HG03457 (cell line): Measurements from ENCODE around the gene SIN3A.
A peak's percentile ranks its signal among the peaks of the same experiment; 100 is the strongest.
"Not testable (repeated sequence)": the region's sequence is repeated elsewhere in the genome, so short reads cannot be mapped to it uniquely, and the experiment has no call there.

Experiments
- ATAC-seq: cut with Tn5 transposase; IDR thresholded peaks from one replicate; pipeline ENCODE4 v1.9.1; 2021; ENCODE audit warnings: moderate number of reproducible peaks; ENCODE audit not compliant: unreplicated experiment

Gene SIN3A

DNA sequence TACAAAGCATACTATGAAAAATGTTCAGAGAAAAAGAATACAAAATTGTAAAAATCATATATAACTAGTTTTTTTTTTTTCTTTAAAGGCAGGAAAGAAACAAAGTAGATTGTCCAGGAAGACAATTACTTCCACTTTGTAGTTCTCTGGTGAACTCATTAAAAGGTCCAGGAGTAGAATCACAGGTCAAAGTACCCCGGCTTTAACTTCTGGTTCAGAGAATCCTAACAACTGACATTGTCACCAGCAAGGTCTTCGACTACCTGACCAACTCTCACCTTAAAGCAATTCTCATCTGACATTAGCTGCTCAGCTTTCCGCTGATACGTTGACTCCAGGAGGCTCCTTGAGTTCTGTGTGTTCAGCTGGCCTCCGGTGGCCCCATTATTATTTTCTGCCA is 67.5 kb downstream of the SIN3A start:
- ATAC-seq: not testable (repeated sequence)

DNA sequence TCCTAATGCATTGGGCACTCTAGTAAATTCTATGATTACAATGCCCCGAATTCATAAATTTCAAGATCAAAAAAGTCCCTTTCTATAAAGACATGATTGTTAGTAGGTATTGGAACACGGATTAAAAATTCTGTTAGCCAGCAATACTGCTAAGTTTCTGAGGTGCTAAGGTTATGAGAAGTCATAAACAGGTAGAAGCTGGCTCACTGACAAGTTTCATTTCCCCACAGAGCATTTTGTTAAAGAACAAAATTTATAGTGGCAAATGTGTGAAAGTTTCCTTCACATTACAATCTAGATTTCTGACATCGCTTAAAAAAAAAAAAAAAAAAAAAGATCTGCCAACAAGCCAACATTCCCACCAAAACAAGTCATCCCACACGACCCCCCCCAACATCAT is 70.7 kb downstream of the SIN3A start:
- no peak for ATAC-seq

- no peak for ATAC-seq
Observed at GRCh38 chr15:75371901-75372688, 79.4 kb downstream of the SIN3A start.

GRCh38 chr15:75371486-75371885 is 80.0 kb downstream of the SIN3A start:
- no peak for ATAC-seq

DNA sequence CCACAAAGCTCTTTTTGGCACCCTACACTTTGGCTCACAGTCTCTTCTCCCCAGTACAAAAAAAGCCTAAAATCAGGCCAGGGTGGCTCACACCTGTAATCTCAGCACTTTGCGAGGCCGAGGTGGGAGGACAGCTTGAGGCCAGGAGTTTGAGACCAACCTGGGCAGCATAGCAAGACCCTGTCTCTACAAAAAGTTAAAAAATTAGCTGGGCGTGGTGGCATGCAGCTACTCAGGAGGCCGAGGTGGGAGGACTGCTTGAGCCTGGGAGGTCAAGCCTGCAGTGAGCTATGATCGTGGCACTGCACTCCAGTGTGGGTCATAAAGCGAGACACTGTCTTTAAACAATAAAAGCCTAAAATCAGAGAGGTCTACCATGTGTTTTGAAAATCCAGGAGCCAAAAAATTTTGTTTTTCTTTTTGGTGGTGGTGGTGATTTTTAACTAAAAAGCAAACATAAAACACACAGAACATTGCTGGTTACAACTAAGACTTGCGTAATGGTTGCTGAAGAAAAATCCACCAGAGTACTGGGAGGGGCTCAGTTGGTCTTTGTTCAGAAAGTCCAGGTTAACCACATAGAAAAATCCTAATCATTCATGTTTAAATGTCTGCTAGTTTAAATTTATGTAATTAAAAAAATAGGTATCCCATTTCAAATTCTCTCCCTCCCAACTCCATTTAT is 81.5 kb downstream of the SIN3A start:
- no peak for ATAC-seq

- no peak for ATAC-seq
Observed at GRCh38 chr15:75368689-75369239, 82.7 kb downstream of the SIN3A start.

- peak; percentile 68 for ATAC-seq
Observed at GRCh38 chr15:75367913-75368688, 83.4 kb downstream of the SIN3A start, which contains the start of gene MAN2C1. Gene MAN2C1 (minus strand): TSS chr15:75368607. CDS start chr15:75368583, 24 bp downstream.

GRCh38 chr15:75367406-75367912 is 84.0 kb downstream of the SIN3A start:
- no peak for ATAC-seq

- no peak for ATAC-seq
Observed at GRCh38 chr15:75367006-75367405, 84.5 kb downstream of the SIN3A start.

DNA sequence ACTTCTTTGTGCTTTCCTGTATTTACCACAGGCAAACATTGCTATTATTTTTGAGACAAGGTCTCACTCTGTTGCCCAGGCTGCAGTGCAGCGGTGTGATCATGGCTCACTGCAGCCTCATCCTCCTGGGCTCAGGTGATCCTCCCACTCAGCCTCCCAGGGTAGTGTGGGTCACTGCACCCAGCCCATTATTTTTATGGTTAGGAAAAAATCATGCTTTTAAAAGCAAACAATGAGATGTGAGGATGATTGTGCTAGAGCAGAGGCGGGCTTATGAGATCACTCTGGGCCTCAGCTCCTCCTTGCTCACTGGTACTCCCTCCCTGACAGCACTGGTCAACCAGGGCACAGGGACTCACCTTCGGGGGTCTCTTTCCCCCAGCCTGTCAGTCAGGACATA is 85.3 kb downstream of the SIN3A start:
- ATAC-seq: no peak

- no peak for ATAC-seq
Observed at GRCh38 chr15:75364881-75365280, 86.6 kb downstream of the SIN3A start.

DNA sequence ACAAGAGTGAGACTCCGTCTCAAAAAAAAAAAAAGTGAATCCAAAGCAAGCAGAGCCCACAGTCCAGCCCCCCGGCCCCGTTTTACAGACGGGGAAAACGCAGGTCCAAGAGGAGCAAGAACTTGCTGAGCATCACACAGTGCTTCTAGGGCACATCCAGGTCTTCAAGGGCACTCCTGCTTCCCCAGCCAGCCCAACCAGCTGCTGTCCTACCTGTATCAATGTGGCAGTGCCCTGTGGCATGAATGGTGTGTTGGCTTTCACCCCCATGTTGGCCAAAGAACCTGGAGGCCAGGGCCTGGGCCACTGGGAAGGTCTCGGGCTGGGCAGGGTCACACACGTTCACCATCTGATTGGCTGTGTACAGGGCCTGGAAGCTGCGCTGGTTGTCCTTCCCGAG is 87.7 kb downstream of the SIN3A start:
- no peak for ATAC-seq

GRCh38 chr15:75362642-75363249 is 88.7 kb downstream of the SIN3A start:
- ATAC-seq: no peak

DNA sequence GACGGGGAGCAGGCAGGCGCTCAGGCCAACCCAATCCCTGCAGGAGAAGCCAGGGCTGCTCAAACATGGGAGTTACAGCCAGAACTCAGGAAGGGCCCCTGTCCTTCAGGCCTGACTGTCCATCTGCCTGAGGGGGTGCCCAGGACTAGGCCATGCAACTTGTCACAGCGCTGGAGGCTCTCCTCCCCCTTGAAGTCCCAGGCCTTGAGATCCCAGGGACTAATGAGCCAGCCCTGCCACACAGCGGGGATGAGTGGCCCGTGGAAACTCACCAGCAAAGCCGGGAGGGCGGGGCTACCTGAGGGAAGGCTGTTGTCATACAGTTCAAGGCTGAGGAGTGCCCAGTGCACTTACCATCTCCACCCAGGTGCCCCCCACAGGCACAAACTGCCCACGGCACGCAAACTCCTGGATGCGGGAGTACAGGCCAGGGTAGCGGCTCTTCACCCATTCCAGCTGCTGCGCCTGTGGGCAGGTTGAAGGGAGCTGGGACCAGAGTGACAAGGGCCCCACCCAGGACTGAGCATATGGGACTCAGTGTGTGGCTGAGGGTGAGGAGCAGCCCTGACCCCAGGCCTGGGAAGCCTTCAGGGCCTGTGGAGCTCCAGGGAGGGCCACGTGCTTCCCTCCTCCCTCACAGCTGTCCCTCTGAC is 89.4 kb downstream of the SIN3A start:
- no peak for ATAC-seq

GRCh38 chr15:75361361-75361988 is 90.0 kb downstream of the SIN3A start:
- ATAC-seq: no peak

- ATAC-seq: no peak
Observed at GRCh38 chr15:75360856-75361255, 90.6 kb downstream of the SIN3A start.

- no peak for ATAC-seq
Observed at GRCh38 chr15:75360391-75360790, 91.1 kb downstream of the SIN3A start.

DNA sequence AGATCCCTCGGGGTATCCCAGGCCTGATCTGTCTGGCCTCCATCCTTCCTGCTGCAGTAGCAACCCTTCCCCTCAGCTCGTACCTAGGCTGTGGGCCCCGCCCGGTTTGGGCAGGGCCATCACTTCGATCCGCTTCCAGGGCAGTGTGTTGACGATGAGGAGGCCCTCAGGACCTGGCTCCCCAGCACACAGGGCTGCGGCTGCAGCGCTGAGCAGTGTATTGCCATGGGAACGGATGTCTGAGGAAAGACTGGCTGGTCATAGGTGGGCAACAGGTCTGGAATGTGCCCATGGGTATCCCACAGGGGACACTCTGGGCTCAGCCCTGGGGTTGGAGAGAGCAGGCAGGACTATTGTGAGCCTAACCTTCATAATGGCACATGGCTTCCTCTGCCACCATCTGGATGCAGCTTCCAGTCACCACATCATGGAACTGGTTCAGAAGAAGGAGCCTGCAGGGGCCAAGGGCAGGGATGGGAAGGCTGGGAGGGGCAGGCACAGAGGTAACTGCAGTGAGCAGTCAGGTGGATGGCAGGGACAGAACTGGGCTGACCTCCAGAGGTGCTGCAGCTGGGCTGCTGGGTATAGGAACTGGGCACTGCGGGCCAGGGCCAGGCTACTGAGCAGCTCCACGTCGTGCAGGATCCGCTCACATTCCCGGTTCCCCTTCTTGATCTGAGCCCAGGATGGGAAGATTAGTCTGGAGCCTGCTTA is 91.8 kb downstream of the SIN3A start:
- no peak for ATAC-seq
